Lower leg skin (tissue), 3 donors: ENCODE measurements around the gene PREB.

Source experiments
- CTCF ChIP-seq, 3 donors: fragments of 450-650 bp; IDR thresholded peaks; one replicate each; pipeline ENCODE4 v1.5.1; 2016; ENCODE audit warnings: antibody characterized with exemption in 3 of 3, mild to moderate bottlenecking in 3 of 3, moderate library complexity in 2 of 3
- POLR2A ChIP-seq, 2 donors: fragments of 450-650 bp; IDR thresholded peaks; one replicate each; pipeline ENCODE4 v1.6.1; 2016 to 2017; ENCODE audit warnings: antibody characterized with exemption in 2 of 2, mild to moderate bottlenecking in 1 of 2, moderate library complexity in 1 of 2

GRCh38 chr2:27158468-27158867, 24.0 kb upstream of the PREB start:
- no peak for TF ChIP-seq CTCF (IDR thresholded peaks at IDR 0.05)
- TF ChIP-seq POLR2A (IDR thresholded peaks at IDR 0.05), result no peak
